Heart left ventricle (tissue), 13 donors: ENCODE results near the gene BABAM1.

Experiments used
- POLR2A ChIP-seq, 2 donors: fragments of 450-650 bp; IDR thresholded peaks; one replicate each; pipeline ENCODE4 v1.6.1; 2017; ENCODE audit warnings: antibody characterized with exemption in 2 of 2, mild to moderate bottlenecking in 2 of 2, moderate library complexity in 2 of 2
- TF ChIP-seq, protein P1 (sequence below), 12 donors: fragments of 200-600 bp; sonication (generic) in 4 of 12; IDR thresholded peaks; one replicate each; pipeline versions ENCODE4 v1.5.0 to v1.8.0; 2018 to 2022; ENCODE audit warnings: antibody characterized with exemption in 12 of 12, mild to moderate bottlenecking in 5 of 12
- donor health status: ischemic (EF 13 %, LVEDD 7.1; RV severe dilation, severe dysfunction).
- donor health status: DM: no; HTN: yes; CAD: no.
- donor health status: DM: no; HTN: no; CAD: no.
- donor health status: ischemic (EF 25% LVEDD 6.9; RV normal size, moderate dysfunction).
- donor health status: ischemic (EF 25% LVEDD 5.7; RV mildly dilated, moderate dysfunction).
- donor health status: ischemic (EF 35%, LVEDD 5.7; RV mildly dilated, moderate dysfunction).
- donor health status: nonischemic (EF 11% LVEDD 7.7; RV severe dilation, severe dysfunction).
- donor health status: DM: yes; HTN: yes; CAD: no.
- donor health status: PGD.
- donor health status: ischemic (EF 29% LVEDD 5.4; RV normal size, mild dysfunction).
- donor health status: nonischemic (EF 23%, LVEDD 6.1; RV moderate dilation, normal function).

DNA sequence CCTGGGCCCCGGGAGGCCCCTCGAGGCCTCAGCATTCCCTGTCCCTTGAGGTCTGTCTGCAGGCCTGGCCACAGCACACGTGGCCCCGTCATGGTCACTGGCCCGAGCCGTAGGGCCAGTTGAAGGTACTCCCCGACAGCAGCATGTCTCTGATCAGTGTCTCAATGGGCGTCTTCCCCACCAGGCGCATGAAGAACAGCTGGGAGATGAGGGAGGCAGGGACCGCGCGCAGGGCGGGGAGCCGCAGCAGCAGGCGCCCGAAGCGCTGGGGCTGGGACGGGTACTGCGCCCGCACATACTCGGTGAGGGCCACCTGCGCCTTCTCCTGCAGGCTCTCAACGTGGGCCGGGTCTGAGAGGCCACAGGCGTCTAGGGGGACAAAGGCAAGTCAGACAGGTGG lies 35.0 kb upstream of the BABAM1 start:
- TF ChIP-seq, protein P1, sequence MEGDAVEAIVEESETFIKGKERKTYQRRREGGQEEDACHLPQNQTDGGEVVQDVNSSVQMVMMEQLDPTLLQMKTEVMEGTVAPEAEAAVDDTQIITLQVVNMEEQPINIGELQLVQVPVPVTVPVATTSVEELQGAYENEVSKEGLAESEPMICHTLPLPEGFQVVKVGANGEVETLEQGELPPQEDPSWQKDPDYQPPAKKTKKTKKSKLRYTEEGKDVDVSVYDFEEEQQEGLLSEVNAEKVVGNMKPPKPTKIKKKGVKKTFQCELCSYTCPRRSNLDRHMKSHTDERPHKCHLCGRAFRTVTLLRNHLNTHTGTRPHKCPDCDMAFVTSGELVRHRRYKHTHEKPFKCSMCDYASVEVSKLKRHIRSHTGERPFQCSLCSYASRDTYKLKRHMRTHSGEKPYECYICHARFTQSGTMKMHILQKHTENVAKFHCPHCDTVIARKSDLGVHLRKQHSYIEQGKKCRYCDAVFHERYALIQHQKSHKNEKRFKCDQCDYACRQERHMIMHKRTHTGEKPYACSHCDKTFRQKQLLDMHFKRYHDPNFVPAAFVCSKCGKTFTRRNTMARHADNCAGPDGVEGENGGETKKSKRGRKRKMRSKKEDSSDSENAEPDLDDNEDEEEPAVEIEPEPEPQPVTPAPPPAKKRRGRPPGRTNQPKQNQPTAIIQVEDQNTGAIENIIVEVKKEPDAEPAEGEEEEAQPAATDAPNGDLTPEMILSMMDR (IDR thresholded peaks at IDR 0.05): no peak
- TF ChIP-seq POLR2A (IDR thresholded peaks at IDR 0.05): no peak
